NCI-H526 (cell line): Measurements from ENCODE around the gene PPARGC1A.

Experiments used
- DNase-seq, 2 experiments: peaks; one replicate each; lab custom pipeline; 2025; lab: John Stamatoyannopoulos, UW

Gene PPARGC1A

DNA sequence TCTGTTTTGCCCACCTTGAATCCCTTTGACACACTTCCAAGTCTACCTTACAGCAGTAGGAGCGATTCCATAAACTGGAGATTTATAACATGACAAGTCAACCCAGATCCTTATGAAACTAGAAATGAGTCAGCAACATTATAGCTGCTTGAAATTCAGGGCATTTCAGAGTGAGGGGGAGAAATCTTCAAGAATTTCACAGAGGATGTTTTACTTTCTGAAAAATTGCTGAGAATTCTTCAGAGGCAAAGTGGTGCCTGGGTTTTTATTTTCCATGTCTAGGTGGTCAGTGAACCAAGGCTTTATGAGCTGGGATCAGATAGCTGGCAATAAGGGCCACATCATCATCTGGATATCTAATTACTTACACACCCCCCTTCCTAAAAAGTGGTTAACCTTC is 119.8 kb downstream of the PPARGC1A start:
- DNase-seq = no peak

DNA sequence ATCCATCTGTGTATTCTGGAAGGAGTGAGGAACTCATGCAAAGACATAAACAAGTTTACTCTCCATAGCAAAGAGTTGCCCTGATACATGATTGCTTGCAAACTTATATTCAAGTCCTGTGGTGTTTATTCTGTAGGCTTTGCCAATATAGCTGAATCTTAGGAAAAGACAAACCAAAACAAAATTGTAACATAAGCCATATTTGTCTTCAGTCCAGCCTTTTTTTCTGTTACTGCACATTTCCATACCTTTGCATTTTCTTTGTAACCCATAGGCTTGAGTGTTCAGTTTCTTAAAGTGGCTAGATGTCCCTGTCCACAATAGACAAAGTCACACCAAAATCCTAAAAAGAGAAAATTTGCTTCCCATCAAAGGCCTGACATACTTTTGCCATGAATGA is 120.4 kb downstream of the PPARGC1A start:
- no peak for DNase-seq

DNA sequence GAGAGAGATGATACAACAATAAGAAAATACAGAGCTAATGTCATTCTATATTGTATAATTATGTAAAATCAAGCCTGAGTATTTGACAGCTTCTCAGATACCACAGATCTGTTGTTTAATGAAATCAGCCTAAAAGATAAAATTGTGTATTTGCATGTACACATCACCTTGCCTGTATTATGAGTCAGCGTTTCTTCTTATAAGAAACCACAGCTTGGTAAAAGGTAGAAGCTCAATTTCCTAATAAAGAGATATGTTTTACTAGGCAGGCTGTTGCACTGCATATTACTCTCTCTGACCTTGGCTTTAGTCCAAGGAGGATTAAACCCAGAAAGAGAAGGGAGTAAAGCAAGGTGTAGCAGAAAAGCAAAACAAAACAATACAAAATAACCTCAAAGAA is 121.3 kb downstream of the PPARGC1A start:
- DNase-seq = no peak

DNA sequence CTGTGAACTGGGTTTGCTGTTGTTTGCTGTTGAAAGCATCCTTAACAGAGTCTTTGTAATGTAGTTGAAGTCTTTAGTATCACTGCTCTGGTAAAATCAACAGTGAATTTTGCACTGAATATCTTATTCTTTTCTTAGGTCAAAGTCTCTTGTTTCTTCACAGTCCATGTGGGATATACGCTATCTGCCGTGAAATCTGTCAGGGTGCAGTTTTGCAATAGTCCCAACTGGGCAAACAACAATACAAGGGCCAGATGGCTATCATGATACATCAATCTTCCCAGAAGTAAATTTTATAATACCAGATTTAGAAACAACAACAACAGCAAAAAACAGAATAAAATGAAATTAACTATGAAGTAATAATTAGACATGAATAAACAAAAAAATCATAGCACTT is 123.5 kb downstream of the PPARGC1A start:
- DNase-seq = no peak

DNA sequence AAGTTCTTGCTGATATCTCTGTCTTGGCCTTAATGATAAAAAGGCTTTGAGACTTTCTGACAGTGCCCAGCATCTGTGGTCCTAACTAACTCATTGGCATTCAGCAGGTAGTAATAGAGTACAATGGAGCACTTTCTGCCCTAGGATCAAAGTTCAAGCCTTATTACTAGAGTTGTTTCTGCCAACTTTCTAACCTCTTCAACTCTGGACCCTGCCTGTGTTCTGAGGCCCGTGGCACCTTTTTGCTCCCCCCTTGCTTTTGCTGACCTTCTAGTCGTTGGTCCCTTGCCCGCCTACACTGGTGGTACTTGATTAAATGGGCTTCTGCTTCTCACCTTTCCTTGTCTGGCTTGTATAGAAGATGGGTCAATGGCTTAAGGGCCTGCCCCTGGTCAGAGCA is 126.3 kb downstream of the PPARGC1A start:
- DNase-seq = no peak

DNA sequence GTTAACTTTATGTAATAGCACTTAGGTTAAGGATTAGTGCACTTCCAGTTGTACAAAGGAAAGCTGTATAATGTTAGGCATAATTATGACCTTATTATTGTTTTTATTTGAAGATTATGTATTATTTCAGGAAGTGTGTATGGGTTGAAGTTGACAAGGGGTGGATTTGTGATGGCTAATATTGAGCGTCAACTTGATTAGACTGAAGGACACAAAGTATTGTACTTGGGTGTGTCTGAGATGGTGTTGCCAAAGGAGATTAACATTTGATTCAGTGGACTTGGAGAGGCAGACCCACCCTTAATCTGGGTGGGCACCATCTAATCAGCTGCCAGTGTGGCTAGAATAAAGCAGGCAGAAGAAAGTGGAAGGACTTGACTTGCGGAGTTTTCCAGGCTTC is 127.3 kb downstream of the PPARGC1A start:
- DNase-seq = no peak

DNA sequence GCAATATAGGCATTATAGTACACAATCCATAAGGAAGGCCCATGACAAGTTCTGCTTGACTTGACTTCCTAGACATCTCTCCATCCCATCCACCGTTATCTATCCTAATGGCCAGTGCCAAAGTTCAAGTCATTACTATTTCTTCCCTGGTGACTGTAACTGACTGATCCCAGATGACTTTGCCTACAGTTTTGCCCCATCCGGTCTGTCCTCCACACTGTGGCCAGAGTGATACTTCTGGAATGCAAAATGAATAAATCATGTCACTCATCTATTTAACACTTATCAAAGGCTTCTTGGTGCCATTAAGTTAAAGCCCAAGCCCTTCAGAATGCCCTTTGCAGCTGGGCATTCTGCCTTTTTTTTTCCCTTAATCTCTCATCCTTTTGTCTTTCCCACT is 130.8 kb downstream of the PPARGC1A start:
- DNase-seq = no peak

DNA sequence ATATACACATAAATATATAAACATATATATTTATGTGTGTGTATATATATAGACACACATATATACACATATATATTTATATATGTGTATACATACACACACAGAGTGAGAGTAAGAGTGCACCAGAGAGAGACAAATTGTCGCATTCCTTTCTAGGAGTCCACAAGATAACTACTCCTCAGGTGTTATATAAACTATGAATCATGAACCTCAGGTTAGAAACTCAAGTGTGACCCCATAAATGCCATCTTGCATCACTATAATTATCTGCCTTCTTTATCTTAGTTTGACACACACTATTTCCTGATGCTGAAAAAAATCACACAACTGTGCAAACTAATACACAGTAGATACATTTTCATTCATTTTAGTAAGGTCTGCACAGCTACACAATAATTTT is 135.2 kb downstream of the PPARGC1A start:
- no peak for DNase-seq

DNA sequence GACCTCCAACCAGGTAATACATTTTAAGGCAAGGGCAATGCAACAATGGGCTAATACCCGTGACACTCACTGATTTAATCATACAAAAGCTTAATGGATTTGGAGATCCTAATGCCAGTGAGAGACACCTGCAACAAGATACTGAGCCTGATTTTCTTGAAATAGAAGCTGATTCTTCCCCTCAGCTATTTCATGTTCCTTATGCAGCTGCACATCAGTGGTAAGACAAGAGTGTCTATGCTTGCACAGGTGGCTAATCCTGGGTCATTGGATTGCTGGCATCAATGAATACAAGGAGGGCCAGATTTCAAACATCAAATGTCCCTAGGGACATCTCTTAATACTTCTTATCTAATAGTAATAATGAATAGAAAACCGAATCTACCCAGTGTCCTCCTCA is 139.7 kb downstream of the PPARGC1A start:
- no peak for DNase-seq

DNA sequence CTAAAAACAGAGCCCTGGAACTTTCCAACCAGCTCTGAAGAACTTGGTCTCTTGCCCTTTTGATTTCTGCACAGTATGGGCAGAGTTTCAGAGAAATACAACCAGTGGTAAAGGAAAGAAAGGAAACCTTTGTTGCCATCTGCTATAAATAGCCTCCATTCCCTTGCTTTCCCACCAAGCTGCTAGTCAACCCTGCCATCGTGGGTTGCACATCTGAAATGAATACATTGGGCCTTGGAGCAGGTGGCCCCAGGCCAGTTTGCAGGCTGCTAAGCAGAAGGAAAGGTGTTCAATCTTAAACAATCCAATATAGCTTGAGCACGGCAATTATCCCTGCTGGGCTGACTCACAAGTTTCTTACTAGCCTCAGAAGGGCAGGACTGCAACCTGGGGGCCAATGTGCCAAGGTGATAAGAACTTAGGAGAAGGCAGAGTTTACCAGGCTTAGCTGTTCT is 142.5 kb downstream of the PPARGC1A start:
- DNase-seq = peak in 1 of 2 experiments; percentile 15

DNA sequence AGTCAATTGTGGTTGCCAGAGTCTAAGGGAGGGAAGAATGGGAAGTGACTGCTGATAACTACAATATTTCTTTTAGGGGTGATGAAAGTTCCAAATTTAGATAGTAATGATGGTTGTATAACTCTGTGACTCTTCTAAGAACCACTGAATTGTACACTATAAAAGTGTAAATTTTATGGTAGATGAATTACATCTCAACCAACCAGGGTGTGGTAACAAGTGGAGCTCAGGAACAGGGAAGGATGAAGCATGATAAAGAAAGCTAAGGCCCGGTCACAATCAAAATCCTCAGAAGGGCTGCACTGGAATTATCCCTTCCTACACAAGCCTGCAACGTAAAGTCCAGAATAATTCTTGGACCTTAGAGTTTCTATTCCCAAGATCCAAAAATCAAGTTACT is 143.2 kb downstream of the PPARGC1A start:
- DNase-seq = no peak

DNA sequence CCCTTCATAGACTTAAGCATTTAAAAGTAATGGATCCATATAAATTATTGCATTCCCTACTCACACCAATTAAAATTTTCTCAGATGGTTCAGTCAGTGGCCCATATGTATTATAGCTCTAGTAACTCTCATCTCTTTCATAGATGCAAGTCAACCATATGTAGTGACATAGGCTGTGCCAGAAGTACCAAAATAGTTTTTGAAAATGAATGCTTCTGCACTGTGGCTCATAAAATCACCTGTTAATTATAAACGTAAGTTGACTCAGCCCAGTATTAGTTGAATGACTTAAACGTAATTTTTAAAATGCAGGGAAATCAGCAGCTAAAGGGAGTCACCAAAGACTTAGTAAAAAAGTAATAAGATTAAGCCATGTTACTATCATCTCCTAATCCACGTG is 143.8 kb downstream of the PPARGC1A start:
- DNase-seq = no peak

DNA sequence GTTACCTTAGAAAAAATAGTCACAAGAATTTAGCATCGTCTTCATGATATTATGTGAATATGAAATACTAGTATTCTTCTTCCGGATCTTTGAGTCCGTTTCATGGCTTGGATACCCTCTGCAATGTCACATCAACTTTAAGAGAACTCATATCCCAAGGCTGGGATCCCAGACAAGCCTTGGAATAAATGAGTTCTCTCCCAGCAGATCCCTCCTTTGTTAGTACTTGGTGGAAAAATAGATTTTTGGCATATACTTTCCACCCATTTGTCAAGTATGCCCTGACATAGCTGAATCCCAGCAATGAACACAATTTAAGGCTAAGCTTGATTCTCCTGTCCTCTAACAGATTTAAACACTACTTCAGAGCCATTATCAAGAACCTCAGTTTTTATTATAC is 144.5 kb downstream of the PPARGC1A start:
- DNase-seq = no peak
